Uterus (tissue), 4 donors: Measurements from ENCODE around the gene SLC39A11. TPM values are rescaled to one million over a fixed set of nuclear protein-coding genes. Genes with fewer than 3 reads are reported as not detected.

ENCODE experiments used
- DNase-seq, 2 donors: peaks; one replicate each; pipeline ENCODE4 v3.0.0-alpha.2; 2019 to 2020
- H3K27ac ChIP-seq, 2 donors: fragments of 200-600 bp; sonication (generic); 1 replicate in 1 of 2; 2 replicates in 1 of 2; pipeline ENCODE4 v1.5.1; 2016 to 2018
- H3K27me3 ChIP-seq, 2 donors: fragments of 200-600 bp; sonication (generic); one replicate each; pipeline ENCODE4 v1.5.1; 2018 to 2019; ENCODE audit warnings: control low read depth in 1 of 2
- H3K36me3 ChIP-seq, 2 donors: fragments of 200-600 bp; sonication (generic); one replicate each; pipeline ENCODE4 v1.5.1; 2019; ENCODE audit warnings: control low read depth in 1 of 2
- H3K4me1 ChIP-seq, 2 donors: fragments of 200-600 bp; sonication (generic); one replicate each; pipeline ENCODE4 v1.5.1; 2018 to 2019; ENCODE audit warnings: control low read depth in 1 of 2
- H3K4me3 ChIP-seq, 2 donors: fragments of 200-600 bp; sonication (generic); 1 replicate in 1 of 2; 2 replicates in 1 of 2; pipeline ENCODE4 v1.5.1; 2018 to 2019; ENCODE audit warnings: mild to moderate bottlenecking in 1 of 2
- H3K9me3 ChIP-seq, 2 donors: fragments of 200-600 bp; sonication (generic); one replicate each; pipeline ENCODE4 v1.5.1; 2019; ENCODE audit warnings: control low read depth in 1 of 2
- POLR2A ChIP-seq, 2 donors: fragments of 450-650 bp; IDR thresholded peaks; one replicate each; pipeline ENCODE4 v1.6.1; 2016; ENCODE audit warnings: antibody characterized with exemption in 2 of 2, mild to moderate bottlenecking in 1 of 2, moderate library complexity in 1 of 2
- intact Hi-C: fragments of 100-400 bp; cut with DNase I; formaldehyde crosslinking; loops from one replicate; pipeline ENCODE4 v1.15.1; 2023; ENCODE audit warnings: low total_unique reads
- total RNA-seq, 4 donors: library from RNA; depleted of rRNA in 3 of 4; stranded (reverse); fragments of >200 nt in 3 of 4; gene quantifications; one replicate each; pipeline versions ENCODE4 v1.1.0 to v1.2.4, GENCODE V29; 2014 to 2023
- TF ChIP-seq, protein P1 (sequence below), 4 experiments: fragments of 200-600 bp in 2 of 4; fragments of 450-650 bp in 2 of 4; sonication (generic) in 2 of 4; IDR thresholded peaks; one replicate each; pipeline ENCODE4 v1.5.1; 2016 to 2019; ENCODE audit warnings: antibody characterized with exemption in 4 of 4, mild to moderate bottlenecking in 2 of 4, moderate library complexity in 1 of 4
- donor health status: DM: yes; HTN: yes; CAD: no.

Gene SLC39A11
- total RNA-seq, 4 donors from 2014 or later, result 5.4 to 56.2 (median 21.0) TPM

DNA sequence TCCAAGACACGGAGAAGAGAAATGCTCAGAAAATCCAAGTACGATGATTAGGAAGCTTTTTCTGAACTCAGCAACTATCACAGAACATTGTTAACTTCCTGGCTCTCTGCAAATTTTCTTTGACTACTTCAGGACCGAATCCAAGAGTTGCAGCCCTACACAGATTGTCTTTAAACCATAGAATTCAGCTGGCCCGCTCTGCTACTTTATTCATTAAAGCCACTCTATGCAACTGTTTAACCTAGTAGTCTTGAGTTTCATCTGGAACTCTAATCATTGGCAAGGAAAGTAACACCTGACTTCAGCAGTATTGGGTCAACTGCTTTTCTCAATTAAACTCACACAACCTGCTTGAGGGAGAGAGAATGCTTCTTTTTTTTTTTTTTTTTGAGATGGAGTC lies 210.1 kb downstream of the SLC39A11 start:
- TF ChIP-seq, protein P1, sequence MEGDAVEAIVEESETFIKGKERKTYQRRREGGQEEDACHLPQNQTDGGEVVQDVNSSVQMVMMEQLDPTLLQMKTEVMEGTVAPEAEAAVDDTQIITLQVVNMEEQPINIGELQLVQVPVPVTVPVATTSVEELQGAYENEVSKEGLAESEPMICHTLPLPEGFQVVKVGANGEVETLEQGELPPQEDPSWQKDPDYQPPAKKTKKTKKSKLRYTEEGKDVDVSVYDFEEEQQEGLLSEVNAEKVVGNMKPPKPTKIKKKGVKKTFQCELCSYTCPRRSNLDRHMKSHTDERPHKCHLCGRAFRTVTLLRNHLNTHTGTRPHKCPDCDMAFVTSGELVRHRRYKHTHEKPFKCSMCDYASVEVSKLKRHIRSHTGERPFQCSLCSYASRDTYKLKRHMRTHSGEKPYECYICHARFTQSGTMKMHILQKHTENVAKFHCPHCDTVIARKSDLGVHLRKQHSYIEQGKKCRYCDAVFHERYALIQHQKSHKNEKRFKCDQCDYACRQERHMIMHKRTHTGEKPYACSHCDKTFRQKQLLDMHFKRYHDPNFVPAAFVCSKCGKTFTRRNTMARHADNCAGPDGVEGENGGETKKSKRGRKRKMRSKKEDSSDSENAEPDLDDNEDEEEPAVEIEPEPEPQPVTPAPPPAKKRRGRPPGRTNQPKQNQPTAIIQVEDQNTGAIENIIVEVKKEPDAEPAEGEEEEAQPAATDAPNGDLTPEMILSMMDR (IDR thresholded peaks at IDR 0.05), result no peak
- TF ChIP-seq POLR2A (IDR thresholded peaks at IDR 0.05), result no peak
- DNase-seq, result no peak
- H3K9me3 ChIP-seq, result no peaks in the 10 kb centered on the region
- H3K4me3 ChIP-seq, result no peak overlapping the region
- H3K27ac ChIP-seq, result no peak overlapping the region
- H3K36me3 ChIP-seq, result no peaks in the 10 kb centered on the region
- no peaks in the 10 kb centered on the region for H3K4me1 ChIP-seq
- H3K27me3 ChIP-seq, result no peaks in the 10 kb centered on the region
- intact Hi-C loops, result no loop called here

DNA sequence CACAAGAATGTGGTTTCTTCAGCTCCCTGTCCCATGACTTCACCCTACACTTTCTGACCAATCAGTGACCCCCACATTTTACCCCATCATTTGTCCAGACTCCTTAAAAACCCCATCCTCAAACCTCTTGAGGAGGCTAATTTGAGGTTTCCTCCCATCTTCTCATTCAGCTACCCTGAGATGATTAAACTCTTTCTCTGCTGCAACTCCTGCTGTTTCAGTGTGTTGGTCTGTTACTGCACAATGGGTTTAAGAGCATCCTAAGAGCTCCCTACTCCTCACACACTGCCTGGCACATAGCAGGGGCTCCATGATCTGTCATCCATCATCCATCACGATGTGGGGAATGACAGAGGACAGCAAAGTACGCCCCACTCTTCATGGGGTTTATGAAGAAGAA lies 212.6 kb downstream of the SLC39A11 start:
- Histone ChIP-seq H3K36me3 (no peaks in the 10 kb centered on the region), H3K4me1 (no peaks in the 10 kb centered on the region), H3K27me3 (no peaks in the 10 kb centered on the region), H3K4me3 (no peak overlapping the region), H3K9me3 (no peaks in the 10 kb centered on the region), H3K27ac (no peak overlapping the region)
- TF ChIP-seq, protein P1 (IDR thresholded peaks at IDR 0.05), result no peak
- no peak for TF ChIP-seq POLR2A (IDR thresholded peaks at IDR 0.05)
- no peak for DNase-seq
- intact Hi-C loops, result no loop called here

DNA sequence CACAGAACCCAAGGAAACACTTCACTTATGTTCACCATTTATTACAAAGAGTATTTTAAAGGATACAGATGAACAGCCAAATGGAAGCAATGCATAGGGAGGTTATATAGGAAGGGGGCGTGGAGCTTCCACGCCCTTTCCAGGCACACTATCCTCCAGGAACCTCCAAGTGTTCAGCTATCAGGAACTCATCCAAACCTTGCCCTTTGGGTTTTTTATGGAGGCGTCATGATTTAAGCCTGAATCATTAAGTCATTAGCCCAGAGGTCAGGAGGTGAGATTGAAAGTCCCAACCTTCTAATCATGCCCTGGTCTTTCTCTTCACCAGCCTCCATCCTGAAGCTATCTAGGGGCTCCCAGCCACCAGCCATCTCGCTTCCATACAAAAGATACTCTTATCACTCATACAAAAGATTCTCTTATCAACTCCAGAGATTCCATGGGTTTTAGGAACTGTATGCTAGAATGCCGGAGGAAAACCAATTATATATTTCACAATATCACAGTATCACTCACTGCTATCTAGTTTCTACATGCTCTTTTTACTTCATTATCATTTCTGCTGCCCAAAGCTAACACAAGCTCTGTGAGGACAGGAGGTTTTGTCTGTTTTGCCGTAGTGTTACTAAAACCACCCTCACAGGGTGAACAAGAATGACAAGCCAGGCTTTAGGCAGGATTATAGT lies 213.4 kb downstream of the SLC39A11 start:
- H3K27ac ChIP-seq, result no peak overlapping the region
- no peaks in the 10 kb centered on the region for H3K27me3 ChIP-seq
- no peak for TF ChIP-seq POLR2A (IDR thresholded peaks at IDR 0.05)
- TF ChIP-seq, protein P1 (IDR thresholded peaks at IDR 0.05), result no peak

DNA sequence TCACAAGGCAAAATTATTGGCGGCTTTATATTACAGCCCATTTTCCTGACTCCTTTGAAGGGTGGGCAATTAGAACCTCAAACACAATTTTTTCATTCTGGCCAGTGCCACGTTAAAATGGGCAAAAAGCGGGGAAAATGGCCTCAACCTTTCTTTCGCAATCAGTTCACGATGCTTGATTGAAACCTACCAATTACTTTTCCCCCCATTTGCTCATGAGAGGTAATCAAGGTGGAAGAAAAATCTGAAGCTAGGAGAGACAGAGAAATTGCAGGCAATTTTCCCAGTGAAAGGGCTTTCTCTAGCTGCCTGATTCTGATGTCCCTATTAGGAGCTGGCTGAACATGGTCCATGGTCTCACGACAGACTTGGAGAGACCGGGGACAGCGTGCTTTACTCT lies 215.1 kb downstream of the SLC39A11 start:
- H3K9me3 ChIP-seq, result no peaks in the 10 kb centered on the region
- no peak overlapping the region for H3K4me3 ChIP-seq
- H3K27me3 ChIP-seq, result no peaks in the 10 kb centered on the region
- intact Hi-C loops, result no loop called here
- no peak overlapping the region for H3K27ac ChIP-seq
- DNase-seq, result no peak
- TF ChIP-seq, protein P1 (IDR thresholded peaks at IDR 0.05), result no peak
- TF ChIP-seq POLR2A (IDR thresholded peaks at IDR 0.05), result no peak
- H3K4me1 ChIP-seq, result no peaks in the 10 kb centered on the region
- no peaks in the 10 kb centered on the region for H3K36me3 ChIP-seq

More for the DNA sequence above, 213.4 kb downstream of the SLC39A11 start:
- intact Hi-C loops, result no loop called here
- H3K4me3 ChIP-seq, result no peak overlapping the region
- H3K36me3 ChIP-seq, result no peaks in the 10 kb centered on the region
- no peaks in the 10 kb centered on the region for H3K9me3 ChIP-seq
- DNase-seq, result no peak
- no peaks in the 10 kb centered on the region for H3K4me1 ChIP-seq

DNA sequence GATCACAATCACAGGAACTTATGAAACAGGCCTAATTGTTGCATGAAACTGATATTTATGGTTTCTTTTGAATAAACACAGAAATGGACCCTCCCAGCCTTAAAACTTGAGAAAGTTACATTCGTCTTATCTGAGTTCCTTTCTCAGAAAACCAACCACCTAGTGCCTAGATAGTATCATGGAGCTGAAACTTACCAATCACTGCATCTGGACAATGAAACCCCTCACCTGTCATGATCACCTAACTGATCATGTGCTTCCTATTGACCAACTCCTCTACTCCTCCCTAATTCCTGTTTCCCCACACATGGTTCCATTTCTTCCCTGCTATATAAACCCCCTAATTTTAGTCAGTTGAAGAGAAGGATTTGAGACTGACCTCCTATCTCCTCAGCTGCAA lies 216.1 kb downstream of the SLC39A11 start:
- Histone ChIP-seq H3K36me3 (no peaks in the 10 kb centered on the region), H3K27me3 (no peaks in the 10 kb centered on the region), H3K4me1 (no peaks in the 10 kb centered on the region), H3K4me3 (no peak overlapping the region), H3K9me3 (no peaks in the 10 kb centered on the region), H3K27ac (no peak overlapping the region)
- intact Hi-C loops, result no loop called here
- no peak for DNase-seq
- TF ChIP-seq, protein P1 (IDR thresholded peaks at IDR 0.05), result no peak
- TF ChIP-seq POLR2A (IDR thresholded peaks at IDR 0.05), result no peak
